ENCODE data around the gene PDE6D.

PDE6D gene

GRCh38 chr2:231780909-231781797 lies at the start of gene PDE6D:
PDE6D (minus strand) TSS chr2:231781282; CDS start chr2:231781114, 168 bp downstream.
- in situ Hi-C loops (cut with HindIII; ENCODE audit: low sequenced_read_pairs): no loop called here

- in situ Hi-C loops (cut with HindIII; ENCODE audit: low sequenced_read_pairs): no loop called here
Measured at GRCh38 chr2:231821908-231822307, 40.8 kb upstream of the PDE6D start.

GRCh38 chr2:231820786-231821303 lies 39.8 kb upstream of the PDE6D start:
- in situ Hi-C loops (cut with HindIII; ENCODE audit: low sequenced_read_pairs): no loop called here

- in situ Hi-C loops (cut with HindIII; ENCODE audit: low sequenced_read_pairs): no loop called here
Measured at GRCh38 chr2:231819447-231820042, 38.5 kb upstream of the PDE6D start.

GRCh38 chr2:231816327-231817026 lies 35.4 kb upstream of the PDE6D start:
- in situ Hi-C loops (cut with HindIII; ENCODE audit: low sequenced_read_pairs): no loop called here

GRCh38 chr2:231810905-231811304 lies 29.8 kb upstream of the PDE6D start:
- in situ Hi-C loops (cut with HindIII; ENCODE audit: low sequenced_read_pairs): no loop called here

GRCh38 chr2:231807020-231807419 lies 25.9 kb upstream of the PDE6D start:
- in situ Hi-C loops (cut with HindIII; ENCODE audit: low sequenced_read_pairs): no loop called here

- in situ Hi-C loops (cut with HindIII; ENCODE audit: low sequenced_read_pairs): no loop called here
Measured at GRCh38 chr2:231803501-231804138, 22.5 kb upstream of the PDE6D start.

GRCh38 chr2:231800493-231801091 lies 19.5 kb upstream of the PDE6D start:
- in situ Hi-C loops (cut with HindIII; ENCODE audit: low sequenced_read_pairs): no loop called here

GRCh38 chr2:231795525-231796327 lies 14.6 kb upstream of the PDE6D start:
- in situ Hi-C loops (cut with HindIII; ENCODE audit: low sequenced_read_pairs): no loop called here

GRCh38 chr2:231794383-231794782 lies 13.3 kb upstream of the PDE6D start:
- in situ Hi-C loops (cut with HindIII; ENCODE audit: low sequenced_read_pairs): no loop called here

GRCh38 chr2:231791107-231791506 lies 10.0 kb upstream of the PDE6D start:
- in situ Hi-C loops (cut with HindIII; ENCODE audit: low sequenced_read_pairs): no loop called here

- in situ Hi-C loops (cut with HindIII; ENCODE audit: low sequenced_read_pairs): no loop called here
Measured at GRCh38 chr2:231786917-231787292, 5.8 kb upstream of the PDE6D start.

GRCh38 chr2:231786177-231786916 lies 5.3 kb upstream of the PDE6D start, which contains the start of gene COPS7B:
COPS7B (plus strand) TSS chr2:231786445; CDS start chr2:231788571, 2,126 bp downstream.
- in situ Hi-C loops (cut with HindIII; ENCODE audit: low sequenced_read_pairs): no loop called here

GRCh38 chr2:231785822-231786176 lies 4.7 kb upstream of the PDE6D start:
- in situ Hi-C loops (cut with HindIII; ENCODE audit: low sequenced_read_pairs): no loop called here

GRCh38 chr2:231785413-231785812 lies 4.3 kb upstream of the PDE6D start:
- in situ Hi-C loops (cut with HindIII; ENCODE audit: low sequenced_read_pairs): no loop called here

- in situ Hi-C loops (cut with HindIII; ENCODE audit: low sequenced_read_pairs): no loop called here
Measured at GRCh38 chr2:231781798-231782726, 980 bp upstream of the PDE6D start.

All from DLD1 (cell line).